OCI-LY7 (cell line): Measurements from ENCODE around the gene TTC36. TPM values are rescaled to one million over a fixed set of nuclear protein-coding genes. Genes with fewer than 3 reads are reported as not detected.

Source experiments
- BruUV-seq: library from RNA; stranded (reverse); fragments of 400-500 nt; replicated peaks from 2 replicates; lab custom pipeline; 2021; lab: Mats Ljungman, UMichigan
- CTCF ChIA-PET: fragments of 300-600 bp; sonication (Branson Sonifier 250); formaldehyde crosslinking; loops from one replicate; lab custom pipeline; 2022; ENCODE audit warnings: antibody characterized with exemption; ENCODE audit not compliant: unreplicated experiment; lab: Charles Lee
- POLR2A ChIA-PET: fragments of 300-600 bp; sonication (Branson Sonifier 250); formaldehyde crosslinking; loops from one replicate; lab custom pipeline; 2022; ENCODE audit warnings: antibody characterized with exemption; lab: Charles Lee
- DNase-seq: peaks from one replicate; pipeline ENCODE4 v3.0.0-alpha.2; 2015; ENCODE audit warnings: low spot score
- H2AFZ ChIP-seq: fragments of 200-600 bp; sonication (generic), shearing (Covaris generic); 2 replicates; pipeline ENCODE4 v1.6.1; 2014; ENCODE audit warnings: mild to moderate bottlenecking, antibody characterized with exemption, low read length, moderate library complexity
- H3K27ac ChIP-seq: fragments of 200-600 bp; sonication (generic); 2 replicates; pipeline ENCODE4 v1.5.1; 2014; ENCODE audit warnings: mixed run types, low read depth, mild to moderate bottlenecking, moderate library complexity, low read length, inconsistent platforms; ENCODE audit not compliant: poor library complexity, severe bottlenecking
- H3K36me3 ChIP-seq: fragments of 200-600 bp; sonication (generic); 2 replicates; pipeline ENCODE4 v1.6.1; 2014; ENCODE audit warnings: mild to moderate bottlenecking, antibody characterized with exemption, low read length, moderate library complexity, mixed read lengths; ENCODE audit not compliant: insufficient read depth
- H3K4me1 ChIP-seq: fragments of 200-600 bp; sonication (generic); 2 replicates; pipeline ENCODE4 v1.5.1; 2014; ENCODE audit warnings: mild to moderate bottlenecking, low read length; ENCODE audit not compliant: insufficient read depth, poor library complexity, severe bottlenecking
- H3K4me2 ChIP-seq: fragments of 200-600 bp; sonication (generic); 2 replicates; pipeline ENCODE4 v1.6.1; 2014; ENCODE audit warnings: mild to moderate bottlenecking, low read length
- H3K4me3 ChIP-seq: fragments of 200-600 bp; sonication (generic); 2 replicates; pipeline ENCODE4 v1.5.1; 2014; ENCODE audit warnings: mild to moderate bottlenecking, low read depth, low read length; ENCODE audit not compliant: poor library complexity, severe bottlenecking
- H3K79me2 ChIP-seq: fragments of 200-600 bp; sonication (generic); 2 replicates; pipeline ENCODE4 v1.6.1; 2016; ENCODE audit warnings: low read depth, mild to moderate bottlenecking, low read length, moderate library complexity, mixed read lengths; ENCODE audit not compliant: insufficient read depth
- H3K9me2 ChIP-seq: fragments of 200-600 bp; sonication (generic); 2 replicates; pipeline ENCODE4 v1.6.1; 2016; ENCODE audit warnings: mild to moderate bottlenecking, low read length, mixed read lengths; ENCODE audit not compliant: insufficient read depth
- H3K9me3 ChIP-seq: fragments of 200-600 bp; sonication (generic); 2 replicates; pipeline ENCODE4 v1.6.1; 2014; ENCODE audit warnings: mild to moderate bottlenecking, mixed run types, low read length, mixed read lengths
- H4K20me1 ChIP-seq: fragments of 200-600 bp; sonication (generic); 2 replicates; pipeline ENCODE4 v1.6.1; 2014; ENCODE audit warnings: mild to moderate bottlenecking, antibody characterized with exemption, low read length, moderate library complexity, mixed read lengths; ENCODE audit not compliant: insufficient read depth
- EZH2phosphoT487 ChIP-seq: fragments of 200-600 bp; sonication (generic); IDR thresholded peaks from 2 replicates; pipeline ENCODE4 v1.6.1; 2018; ENCODE audit warnings: low read depth, borderline replicate concordance, mild to moderate bottlenecking, mixed run types, antibody characterized with exemption, low read length, moderate library complexity, mixed read lengths
- intact Hi-C: fragments of 100-400 bp; cut with micrococcal nuclease; formaldehyde crosslinking; loops from one replicate; pipeline ENCODE4 v1.10.0; 2022; ENCODE audit not compliant: unreplicated experiment
- total RNA-seq, 2 experiments: library from RNA; depleted of rRNA in 1 of 2; stranded (reverse); fragments of >200 nt in 1 of 2; shearing (Covaris generic) in 1 of 2; gene quantifications; 2 replicates each; pipeline ENCODE4 v1.2.3, GENCODE V29; 2014 to 2022
- TF ChIP-seq, protein P1 (sequence below): fragments of 200-600 bp; sonication (generic); conservative IDR thresholded peaks from 2 replicates; pipeline ENCODE4 v1.5.1; 2014; ENCODE audit warnings: mild to moderate bottlenecking, antibody characterized with exemption, low read length, moderate library complexity, mixed read lengths

TTC36 gene
- total RNA-seq, 2 experiments from 2014 or later: 0.82 TPM; not detected in 1

DNA sequence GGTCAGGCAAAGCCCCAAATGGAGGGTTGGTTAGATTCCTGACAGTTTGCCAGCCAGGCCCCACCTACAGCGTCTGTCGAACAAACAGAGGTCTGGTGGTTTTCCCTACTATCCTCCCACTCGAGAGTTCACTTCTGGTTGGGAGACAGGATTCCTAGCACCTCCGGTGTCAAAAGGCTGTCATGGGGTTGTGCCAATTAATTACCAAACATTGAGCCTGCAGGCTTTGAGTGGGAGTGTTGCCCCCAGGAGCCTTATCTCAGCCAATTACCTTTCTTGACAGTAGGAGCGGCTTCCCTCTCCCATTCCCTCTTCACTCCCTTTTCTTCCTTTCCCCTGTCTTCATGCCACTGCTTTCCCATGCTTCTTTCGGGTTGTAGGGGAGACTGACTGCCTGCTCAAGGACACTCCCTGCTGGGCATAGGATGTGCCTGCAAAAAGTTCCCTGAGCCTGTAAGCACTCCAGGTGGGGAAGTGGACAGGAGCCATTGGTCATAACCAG is 4.7 kb upstream of the TTC36 start:
- POLR2A ChIA-PET: no interaction called here
- intact Hi-C loops: no loop called here
- BruUV-seq: no TSS peak

DNA sequence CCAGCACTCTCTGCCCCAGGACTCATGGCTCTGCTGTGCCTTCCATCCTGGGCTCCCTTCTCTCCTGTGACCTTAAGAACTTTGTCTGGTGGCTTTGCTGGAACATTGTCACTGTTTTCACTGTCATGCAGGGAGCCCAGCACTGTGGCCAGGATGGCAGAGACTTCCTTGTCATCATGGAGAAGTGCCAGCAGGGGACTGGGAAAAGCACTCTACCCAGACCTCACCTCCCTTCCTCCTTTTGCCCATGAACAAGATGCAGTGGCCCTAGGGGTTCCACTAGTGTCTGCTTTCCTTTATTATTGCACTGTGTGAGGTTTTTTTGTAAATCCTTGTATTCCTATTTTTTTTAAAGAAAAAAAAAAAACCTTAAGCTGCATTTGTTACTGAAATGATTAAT is 2.9 kb upstream of the TTC36 start:
- H3K9me3 ChIP-seq: no peaks in the 10 kb centered on the region
- H4K20me1 ChIP-seq: no peaks in the 10 kb centered on the region
- DNase-seq: no peak
- H3K27ac ChIP-seq: no peak overlapping the region
- no peak overlapping the region for H3K4me3 ChIP-seq
- no peak overlapping the region for H2AFZ ChIP-seq
- H3K4me1 ChIP-seq: no peaks in the 10 kb centered on the region
- CTCF ChIA-PET: no interaction called here
- no peaks in the 10 kb centered on the region for H3K9me2 ChIP-seq
- peaks cover 72% of the 10 kb centered on the region for H3K36me3 ChIP-seq
- H3K79me2 ChIP-seq: no peaks in the 10 kb centered on the region
- no peak overlapping the region for H3K4me2 ChIP-seq
- no peak for TF ChIP-seq EZH2phosphoT487
- no TSS peak for BruUV-seq
- POLR2A ChIA-PET: no interaction called here
- intact Hi-C loops: no loop called here

More for the DNA sequence above, 4.7 kb upstream of the TTC36 start:
- DNase-seq: no peak
- Histone ChIP-seq H3K9me3 (no peaks in the 10 kb centered on the region), H4K20me1 (no peaks in the 10 kb centered on the region), H3K4me2 (no peak overlapping the region), H3K4me1 (no peaks in the 10 kb centered on the region), H3K36me3 (peaks cover 80% of the 10 kb centered on the region), H3K79me2 (no peaks in the 10 kb centered on the region), H3K4me3 (no peak overlapping the region), H2AFZ (no peak overlapping the region), H3K9me2 (no peaks in the 10 kb centered on the region), H3K27ac (no peak overlapping the region)
- TF ChIP-seq EZH2phosphoT487: no peak
- TF ChIP-seq, protein P1, sequence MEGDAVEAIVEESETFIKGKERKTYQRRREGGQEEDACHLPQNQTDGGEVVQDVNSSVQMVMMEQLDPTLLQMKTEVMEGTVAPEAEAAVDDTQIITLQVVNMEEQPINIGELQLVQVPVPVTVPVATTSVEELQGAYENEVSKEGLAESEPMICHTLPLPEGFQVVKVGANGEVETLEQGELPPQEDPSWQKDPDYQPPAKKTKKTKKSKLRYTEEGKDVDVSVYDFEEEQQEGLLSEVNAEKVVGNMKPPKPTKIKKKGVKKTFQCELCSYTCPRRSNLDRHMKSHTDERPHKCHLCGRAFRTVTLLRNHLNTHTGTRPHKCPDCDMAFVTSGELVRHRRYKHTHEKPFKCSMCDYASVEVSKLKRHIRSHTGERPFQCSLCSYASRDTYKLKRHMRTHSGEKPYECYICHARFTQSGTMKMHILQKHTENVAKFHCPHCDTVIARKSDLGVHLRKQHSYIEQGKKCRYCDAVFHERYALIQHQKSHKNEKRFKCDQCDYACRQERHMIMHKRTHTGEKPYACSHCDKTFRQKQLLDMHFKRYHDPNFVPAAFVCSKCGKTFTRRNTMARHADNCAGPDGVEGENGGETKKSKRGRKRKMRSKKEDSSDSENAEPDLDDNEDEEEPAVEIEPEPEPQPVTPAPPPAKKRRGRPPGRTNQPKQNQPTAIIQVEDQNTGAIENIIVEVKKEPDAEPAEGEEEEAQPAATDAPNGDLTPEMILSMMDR: peak; percentile 58
- CTCF ChIA-PET: no interaction called here

DNA sequence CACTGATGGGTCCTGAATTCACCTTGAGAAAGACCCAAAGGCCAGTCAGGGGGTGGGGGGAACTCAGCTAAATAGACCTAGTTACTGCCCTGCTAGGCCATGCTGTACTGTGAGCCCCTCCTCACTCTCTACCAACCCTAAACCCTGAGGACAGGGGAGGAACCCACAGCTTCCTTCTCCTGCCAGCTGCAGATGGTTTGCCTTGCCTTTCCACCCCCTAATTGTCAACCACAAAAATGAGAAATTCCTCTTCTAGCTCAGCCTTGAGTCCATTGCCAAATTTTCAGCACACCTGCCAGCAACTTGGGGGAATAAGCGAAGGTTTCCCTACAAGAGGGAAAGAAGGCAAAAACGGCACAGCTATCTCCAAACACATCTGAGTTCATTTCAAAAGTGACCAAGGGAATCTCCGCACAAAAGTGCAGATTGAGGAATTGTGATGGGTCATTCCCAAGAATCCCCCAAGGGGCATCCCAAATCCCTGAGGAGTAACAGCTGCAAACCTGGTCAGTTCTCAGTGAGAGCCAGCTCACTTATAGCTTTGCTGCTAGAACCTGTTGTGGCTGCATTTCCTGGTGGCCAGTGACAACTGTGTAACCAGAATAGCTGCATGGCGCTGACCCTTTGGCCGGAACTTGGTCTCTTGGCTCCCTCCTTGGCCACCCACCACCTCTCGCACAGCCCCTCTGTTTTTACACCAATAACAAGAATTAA is 2.4 kb upstream of the TTC36 start:
- Histone ChIP-seq H2AFZ (no peak overlapping the region), H3K79me2 (no peaks in the 10 kb centered on the region), H3K9me2 (no peaks in the 10 kb centered on the region), H3K4me3 (no peak overlapping the region), H3K36me3 (peaks cover 66% of the 10 kb centered on the region), H3K9me3 (no peaks in the 10 kb centered on the region), H3K4me1 (peaks cover 5% of the 10 kb centered on the region), H3K27ac (no peak overlapping the region), H4K20me1 (no peaks in the 10 kb centered on the region), H3K4me2 (no peak overlapping the region)
- ChIA-PET CTCF (no interaction called here), POLR2A (interaction anchor here (0.7 kb wide), 2 partner anchors 12 to 62 kb away, joined by 3 read pairs; no protein-coding TSS in a partner anchor)
- TSS peak; percentile 13 for BruUV-seq
- intact Hi-C loops: no loop called here
- TF ChIP-seq, protein P1: no peak
- no peak for TF ChIP-seq EZH2phosphoT487
- no peak for DNase-seq
